HUES48 (cell line): ENCODE results near the gene CDHR4.
"Not testable (repeated sequence)": the region's sequence is repeated elsewhere in the genome, so short reads cannot be mapped to it uniquely, and the experiment has no call there.

Experiments used
- H3K27ac ChIP-seq: one replicate; pipeline ENCODE4 v1.7.0; 2013; ENCODE audit warnings: low read depth, low read length, inconsistent platforms
- H3K27me3 ChIP-seq: 2 replicates; pipeline ENCODE4 v1.6.1; 2013; ENCODE audit warnings: mild to moderate bottlenecking, low read length; ENCODE audit not compliant: control insufficient read depth, insufficient read depth
- H3K36me3 ChIP-seq: 2 replicates; pipeline ENCODE4 v1.6.1; 2013; ENCODE audit warnings: low read length; ENCODE audit not compliant: control insufficient read depth, insufficient read depth
- H3K4me1 ChIP-seq: 2 replicates; pipeline ENCODE4 v1.6.1; 2013; ENCODE audit warnings: mild to moderate bottlenecking, low read length; ENCODE audit not compliant: control insufficient read depth, insufficient read depth
- H3K4me3 ChIP-seq: 2 replicates; pipeline ENCODE4 v1.5.1; 2013; ENCODE audit warnings: mild to moderate bottlenecking, low read depth, low read length
- H3K9ac ChIP-seq: 2 replicates; pipeline ENCODE4 v1.6.1; 2013; ENCODE audit warnings: mild to moderate bottlenecking, low read depth, low read length, moderate library complexity
- H3K9me3 ChIP-seq: 2 replicates; pipeline ENCODE4 v1.6.1; 2013; ENCODE audit warnings: low read length; ENCODE audit not compliant: control insufficient read depth, insufficient read depth

CDHR4 gene

GRCh38 chr3:49751501-49751900 lies 48.2 kb downstream of the CDHR4 start:
- no peaks in the 10 kb centered on the region for H3K9me3 ChIP-seq
- H3K36me3 ChIP-seq = peaks cover 15% of the 10 kb centered on the region
- no peak overlapping the region for H3K27ac ChIP-seq
- H3K4me3 ChIP-seq = no peak overlapping the region
- H3K27me3 ChIP-seq = no peaks in the 10 kb centered on the region
- H3K4me1 ChIP-seq = no peaks in the 10 kb centered on the region
- no peak overlapping the region for H3K9ac ChIP-seq

GRCh38 chr3:49750056-49750455 lies 49.6 kb downstream of the CDHR4 start:
- no peak overlapping the region for H3K9ac ChIP-seq
- peaks cover 19% of the 10 kb centered on the region for H3K36me3 ChIP-seq
- H3K4me1 ChIP-seq = no peaks in the 10 kb centered on the region

GRCh38 chr3:49748874-49749273 lies 50.8 kb downstream of the CDHR4 start:
- not testable (repeated sequence) for H3K9me3 ChIP-seq, H3K4me3 ChIP-seq, H3K4me1 ChIP-seq, H3K27ac ChIP-seq, H3K27me3 ChIP-seq, H3K9ac ChIP-seq
- H3K36me3 ChIP-seq = peaks cover 19% of the 10 kb centered on the region

More at GRCh38 chr3:49750056-49750455, 49.6 kb downstream of the CDHR4 start:
- Histone ChIP-seq H3K27me3 (no peaks in the 10 kb centered on the region), H3K9me3 (no peaks in the 10 kb centered on the region), H3K27ac (no peak overlapping the region), H3K4me3 (no peak overlapping the region)

DNA sequence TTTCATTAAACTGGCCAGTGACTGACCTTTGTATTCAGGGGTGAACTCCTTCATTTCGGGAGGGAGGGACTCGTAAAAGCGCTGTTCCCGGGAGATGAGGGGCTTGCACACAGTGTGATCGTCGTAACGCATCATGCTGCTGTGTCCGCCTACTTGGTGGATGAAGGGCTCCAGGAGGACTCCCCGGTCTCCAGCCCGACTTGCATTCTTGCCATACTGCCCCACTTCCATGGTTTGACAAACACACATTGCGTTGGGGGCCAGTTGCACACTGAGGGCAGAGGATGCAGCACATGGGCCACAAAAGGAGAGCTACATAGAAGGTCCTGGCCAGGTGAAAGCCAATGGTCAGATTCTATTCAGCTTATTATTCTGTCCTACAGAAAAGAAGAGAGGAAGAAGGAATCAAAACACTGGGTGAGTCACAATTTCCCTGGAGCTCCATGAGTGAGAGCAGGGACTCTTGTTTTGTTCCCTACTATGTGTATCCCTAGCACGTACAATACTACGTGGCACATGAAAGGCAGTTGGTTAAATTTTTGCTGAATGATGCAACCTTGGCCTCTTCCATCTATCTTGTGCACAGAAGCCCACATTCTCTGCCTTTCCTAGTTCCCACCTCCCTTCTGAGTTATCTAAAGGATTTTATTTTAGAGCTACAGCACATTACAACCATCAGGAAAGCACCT lies 51.7 kb downstream of the CDHR4 start:
- Histone ChIP-seq H3K9ac (no peak overlapping the region), H3K4me1 (no peaks in the 10 kb centered on the region), H3K36me3 (peaks cover 23% of the 10 kb centered on the region), H3K4me3 (no peak overlapping the region), H3K9me3 (no peaks in the 10 kb centered on the region), H3K27ac (no peak overlapping the region), H3K27me3 (no peaks in the 10 kb centered on the region)

DNA sequence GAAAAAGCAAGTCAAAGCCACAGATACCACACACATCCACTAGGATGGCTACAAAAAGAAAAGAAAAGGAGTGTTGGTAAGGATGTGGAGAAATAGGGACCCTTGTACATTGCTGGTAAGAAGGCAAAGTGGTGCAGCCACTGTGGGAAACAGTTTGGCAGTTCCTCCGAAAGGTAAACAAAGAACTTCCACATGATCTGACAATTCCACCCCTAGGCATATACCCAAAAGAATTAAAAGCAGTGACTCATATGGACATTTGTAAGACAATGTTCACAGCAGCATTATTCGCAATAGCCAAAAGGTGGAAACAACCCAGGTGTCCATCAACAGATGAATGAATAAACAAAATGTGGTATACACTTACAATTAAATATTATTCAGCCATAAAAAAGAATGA lies 53.7 kb downstream of the CDHR4 start:
- H3K27me3 ChIP-seq = no peaks in the 10 kb centered on the region
- no peaks in the 10 kb centered on the region for H3K9me3 ChIP-seq
- H3K4me3 ChIP-seq = no peak overlapping the region
- H3K27ac ChIP-seq = no peak overlapping the region
- no peak overlapping the region for H3K9ac ChIP-seq
- H3K4me1 ChIP-seq = no peaks in the 10 kb centered on the region
- peaks cover 31% of the 10 kb centered on the region for H3K36me3 ChIP-seq
